ENCODE results near the gene KEL. TPM values are rescaled to one million over a fixed set of nuclear protein-coding genes. Genes with fewer than 3 reads are reported as not detected.

Gene KEL
- total RNA-seq, 1 donor from 2014 or later: not detected

DNA sequence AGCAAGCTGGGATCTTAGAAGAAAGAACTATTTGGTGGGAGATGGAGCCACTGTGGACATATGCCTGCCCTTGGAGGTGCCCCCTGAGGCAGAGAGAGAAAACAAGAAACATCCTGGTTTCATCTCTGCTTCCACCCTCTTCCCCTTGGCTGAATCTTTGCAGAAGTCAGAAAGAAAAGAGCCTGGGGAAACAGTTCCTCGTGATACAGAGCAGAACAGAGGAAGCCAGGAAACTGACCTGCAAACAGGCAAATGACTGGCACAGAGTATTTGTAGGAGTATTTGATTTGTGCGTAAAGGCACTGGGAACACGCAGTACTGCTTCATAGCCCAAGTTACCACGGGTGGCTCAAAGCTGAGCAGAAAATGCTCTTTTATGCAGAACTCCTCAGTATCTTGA is 7.0 kb upstream of the KEL start:
- DNase-seq (ENCODE audit: low read depth): no peak
- TF ChIP-seq, protein P1, sequence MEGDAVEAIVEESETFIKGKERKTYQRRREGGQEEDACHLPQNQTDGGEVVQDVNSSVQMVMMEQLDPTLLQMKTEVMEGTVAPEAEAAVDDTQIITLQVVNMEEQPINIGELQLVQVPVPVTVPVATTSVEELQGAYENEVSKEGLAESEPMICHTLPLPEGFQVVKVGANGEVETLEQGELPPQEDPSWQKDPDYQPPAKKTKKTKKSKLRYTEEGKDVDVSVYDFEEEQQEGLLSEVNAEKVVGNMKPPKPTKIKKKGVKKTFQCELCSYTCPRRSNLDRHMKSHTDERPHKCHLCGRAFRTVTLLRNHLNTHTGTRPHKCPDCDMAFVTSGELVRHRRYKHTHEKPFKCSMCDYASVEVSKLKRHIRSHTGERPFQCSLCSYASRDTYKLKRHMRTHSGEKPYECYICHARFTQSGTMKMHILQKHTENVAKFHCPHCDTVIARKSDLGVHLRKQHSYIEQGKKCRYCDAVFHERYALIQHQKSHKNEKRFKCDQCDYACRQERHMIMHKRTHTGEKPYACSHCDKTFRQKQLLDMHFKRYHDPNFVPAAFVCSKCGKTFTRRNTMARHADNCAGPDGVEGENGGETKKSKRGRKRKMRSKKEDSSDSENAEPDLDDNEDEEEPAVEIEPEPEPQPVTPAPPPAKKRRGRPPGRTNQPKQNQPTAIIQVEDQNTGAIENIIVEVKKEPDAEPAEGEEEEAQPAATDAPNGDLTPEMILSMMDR (IDR thresholded peaks at IDR 0.05; ENCODE audit: insufficient read depth, low read length, severe bottlenecking): no peak
- FAIRE-seq: no peak
- Histone ChIP-seq H3K36me3 (ENCODE audit: control insufficient read depth, insufficient read depth, low read length) (no peaks in the 10 kb centered on the region), H3K27me3 (ENCODE audit: control insufficient read depth, insufficient read depth, low read length) (no peaks in the 10 kb centered on the region), H3K4me3 (ENCODE audit: low read depth, low read length) (no peak overlapping the region)

GRCh38 chr7:142968229-142968628 is 6.1 kb upstream of the KEL start:
- no peaks in the 10 kb centered on the region for H3K36me3 ChIP-seq (ENCODE audit: control insufficient read depth, insufficient read depth, low read length)
- no peak for FAIRE-seq
- TF ChIP-seq, protein P1 (IDR thresholded peaks at IDR 0.05; ENCODE audit: insufficient read depth, low read length, severe bottlenecking): no peak
- no peak overlapping the region for H3K4me3 ChIP-seq (ENCODE audit: low read depth, low read length)
- no peak for DNase-seq (ENCODE audit: low read depth)
- no peaks in the 10 kb centered on the region for H3K27me3 ChIP-seq (ENCODE audit: control insufficient read depth, insufficient read depth, low read length)

DNA sequence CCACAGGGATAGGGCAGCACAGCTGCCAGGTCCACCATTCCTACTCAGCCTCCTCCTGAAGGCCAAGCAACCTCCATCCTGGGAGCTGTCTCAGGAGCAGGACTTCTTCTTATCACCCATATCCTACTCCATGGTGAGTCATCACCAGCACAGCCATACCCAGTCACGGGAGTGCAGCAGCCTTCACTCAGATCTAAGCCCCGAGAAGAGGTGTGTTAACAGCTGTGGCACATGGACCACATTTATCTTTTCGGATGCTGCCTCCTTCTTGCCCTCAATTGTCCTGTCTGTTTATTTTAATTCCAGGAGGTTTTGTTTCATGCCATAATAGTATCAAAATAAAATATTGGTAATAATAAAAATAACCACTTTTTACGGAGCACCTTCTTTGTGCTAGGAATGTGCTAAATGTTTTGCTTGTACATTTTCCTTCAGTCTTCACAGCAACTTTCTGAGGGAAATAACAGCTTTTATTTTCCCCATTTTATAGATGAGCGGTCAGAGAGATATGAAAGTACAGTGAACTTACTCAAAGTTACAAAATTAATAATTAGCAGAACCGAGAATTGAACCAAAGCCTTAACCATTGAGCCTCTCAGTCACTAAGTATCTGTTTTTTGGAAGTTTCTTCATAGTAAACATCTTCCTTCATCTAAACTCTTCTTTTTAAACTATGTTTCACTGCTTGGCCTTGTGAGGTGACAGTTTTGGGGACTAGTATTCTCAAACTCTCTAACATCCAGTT is 2.5 kb upstream of the KEL start:
- H3K27me3 ChIP-seq (ENCODE audit: control insufficient read depth, insufficient read depth, low read length): peaks cover 3% of the 10 kb centered on the region
- no peak for FAIRE-seq
- DNase-seq (ENCODE audit: low read depth): peak; percentile 22
- no peak overlapping the region for H3K4me3 ChIP-seq (ENCODE audit: low read depth, low read length)
- no peaks in the 10 kb centered on the region for H3K36me3 ChIP-seq (ENCODE audit: control insufficient read depth, insufficient read depth, low read length)
- TF ChIP-seq, protein P1 (IDR thresholded peaks at IDR 0.05; ENCODE audit: insufficient read depth, low read length, severe bottlenecking): no peak

GRCh38 chr7:142963993-142964392 is 1.8 kb upstream of the KEL start:
- TF ChIP-seq, protein P1 (IDR thresholded peaks at IDR 0.05; ENCODE audit: insufficient read depth, low read length, severe bottlenecking): no peak
- DNase-seq (ENCODE audit: low read depth): no peak
- Histone ChIP-seq H3K4me3 (ENCODE audit: low read depth, low read length) (no peak overlapping the region), H3K27me3 (ENCODE audit: control insufficient read depth, insufficient read depth, low read length) (peaks cover 3% of the 10 kb centered on the region), H3K36me3 (ENCODE audit: control insufficient read depth, insufficient read depth, low read length) (no peaks in the 10 kb centered on the region)
- FAIRE-seq: no peak

DNA sequence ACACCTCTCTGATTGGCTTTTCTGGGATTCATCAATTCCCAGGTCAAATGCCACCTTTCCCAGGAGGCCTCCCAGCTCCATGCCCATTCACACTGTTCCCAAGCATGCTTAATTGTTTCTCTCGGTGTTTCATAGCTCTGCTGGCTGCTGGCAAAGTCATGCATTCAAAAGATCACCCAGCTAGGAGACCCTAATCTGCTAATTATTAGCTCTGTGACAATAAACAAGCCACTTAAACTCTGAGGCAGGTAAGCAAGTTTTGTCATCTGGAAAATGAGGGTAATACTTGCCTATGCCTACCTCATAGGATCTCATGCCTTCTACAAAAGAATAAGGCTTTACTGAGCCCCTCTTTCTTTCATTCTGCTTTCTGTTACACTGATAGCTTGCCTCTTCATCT is 828 bp upstream of the KEL start:
- Histone ChIP-seq H3K27me3 (ENCODE audit: control insufficient read depth, insufficient read depth, low read length) (peaks cover 3% of the 10 kb centered on the region), H3K4me3 (ENCODE audit: low read depth, low read length) (no peak overlapping the region), H3K36me3 (ENCODE audit: control insufficient read depth, insufficient read depth, low read length) (no peaks in the 10 kb centered on the region)
- TF ChIP-seq, protein P1 (IDR thresholded peaks at IDR 0.05; ENCODE audit: insufficient read depth, low read length, severe bottlenecking): no peak
- no peak for FAIRE-seq
- DNase-seq (ENCODE audit: low read depth): no peak

DNA sequence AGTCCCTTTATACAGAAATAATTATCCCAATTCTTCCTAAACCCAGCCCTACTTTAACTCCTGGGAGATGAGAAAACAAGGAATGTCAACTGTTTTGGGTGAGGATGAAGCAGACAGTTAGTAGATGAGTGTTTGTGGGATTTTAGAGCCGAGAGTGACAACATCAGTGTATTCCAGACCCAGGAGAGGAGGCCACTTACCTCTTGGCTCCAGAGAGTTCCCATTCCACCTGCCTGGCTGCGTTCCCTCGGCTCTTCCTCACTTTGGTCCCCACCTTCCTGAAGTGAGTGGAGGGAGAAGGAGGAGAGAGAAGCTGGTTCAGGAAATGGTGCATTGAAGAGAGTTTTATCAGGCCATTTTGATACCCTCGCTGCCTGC is 579 bp downstream of the KEL start:
- FAIRE-seq: no peak
- Histone ChIP-seq H3K36me3 (ENCODE audit: control insufficient read depth, insufficient read depth, low read length) (no peaks in the 10 kb centered on the region), H3K27me3 (ENCODE audit: control insufficient read depth, insufficient read depth, low read length) (peaks cover 3% of the 10 kb centered on the region), H3K4me3 (ENCODE audit: low read depth, low read length) (no peak overlapping the region)
- TF ChIP-seq, protein P1 (IDR thresholded peaks at IDR 0.05; ENCODE audit: insufficient read depth, low read length, severe bottlenecking): no peak
- DNase-seq (ENCODE audit: low read depth): no peak

Measured in bronchial epithelial cell (primary cell).